ENCODE data around the gene DLL4.
"Not testable (repeated sequence)": the region's sequence is repeated elsewhere in the genome, so short reads cannot be mapped to it uniquely, and the experiment has no call there.

Gene DLL4

GRCh38 chr15:40943764-40944365 is 14.7 kb downstream of the DLL4 start:
- FAIRE-seq, result no peak

- no peak for FAIRE-seq
Observed at GRCh38 chr15:40944510-40945296, 15.6 kb downstream of the DLL4 start.

GRCh38 chr15:40948706-40949473 is 19.8 kb downstream of the DLL4 start:
- FAIRE-seq, result no peak

GRCh38 chr15:40949756-40950207 is 20.6 kb downstream of the DLL4 start:
- FAIRE-seq, result no peak

GRCh38 chr15:40951764-40952163 is 22.6 kb downstream of the DLL4 start:
- FAIRE-seq, result no peak

GRCh38 chr15:40952301-40952900 is 23.3 kb downstream of the DLL4 start:
- no peak for FAIRE-seq

- FAIRE-seq, result no peak
Observed at GRCh38 chr15:40952901-40953712, 24.0 kb downstream of the DLL4 start, which contains the start of gene CHAC1. Gene CHAC1, plus strand, starts transcription at chr15:40953471. Its CDS starts 113 bp downstream, at chr15:40953584.

- no peak for FAIRE-seq
Observed at GRCh38 chr15:40953713-40954074, 24.6 kb downstream of the DLL4 start.

- not testable (repeated sequence) for FAIRE-seq
Observed at GRCh38 chr15:40954158-40954848, 25.2 kb downstream of the DLL4 start.

GRCh38 chr15:40955141-40955903 is 26.2 kb downstream of the DLL4 start:
- no peak for FAIRE-seq

- FAIRE-seq, result no peak
Observed at GRCh38 chr15:40955930-40956540, 26.9 kb downstream of the DLL4 start.

- FAIRE-seq, result no peak
Observed at GRCh38 chr15:40956541-40956982, 27.4 kb downstream of the DLL4 start.

- FAIRE-seq, result no peak
Observed at GRCh38 chr15:40957041-40957555, 28.0 kb downstream of the DLL4 start.

- FAIRE-seq, result no peak
Observed at GRCh38 chr15:40957581-40958051, 28.5 kb downstream of the DLL4 start.

GRCh38 chr15:40958146-40958545 is 29.0 kb downstream of the DLL4 start:
- FAIRE-seq, result no peak

GRCh38 chr15:40958723-40959122 is 29.6 kb downstream of the DLL4 start:
- no peak for FAIRE-seq

- no peak for FAIRE-seq
Observed at GRCh38 chr15:40959331-40960141, 30.4 kb downstream of the DLL4 start.

GRCh38 chr15:40960151-40960885 is 31.2 kb downstream of the DLL4 start:
- FAIRE-seq, result no peak

All from endometrium (tissue), 2 donors.